Prostate gland (tissue), 2 donors: ENCODE data around the gene RPTN. TPM values are rescaled to one million over a fixed set of nuclear protein-coding genes. Genes with fewer than 3 reads are reported as not detected.
A peak's percentile ranks its signal among the peaks of the same experiment; 100 is the strongest.

Experiments
- DNase-seq: peaks from one replicate; pipeline ENCODE4 v3.0.0-alpha.2; 2019; ENCODE audit warnings: low spot score
- H3K27ac ChIP-seq, 2 donors: fragments of 200-600 bp; sonication (generic); 2 replicates each; pipeline ENCODE4 v1.5.1; 2017 to 2019
- H3K27me3 ChIP-seq: fragments of 200-600 bp; sonication (generic); replicated peaks from 2 replicates; pipeline ENCODE4 v1.5.1; 2019; ENCODE audit not compliant: insufficient read depth
- H3K36me3 ChIP-seq, 2 donors: fragments of 200-600 bp; sonication (generic); 1 replicate in 1 of 2; 2 replicates in 1 of 2; pipeline versions ENCODE4 v1.5.1 to v1.8.1; 2017 to 2019
- H3K4me1 ChIP-seq: fragments of 200-600 bp; sonication (generic); replicated peaks from 2 replicates; pipeline ENCODE4 v1.5.1; 2019
- H3K4me3 ChIP-seq, 2 donors: fragments of 200-600 bp; sonication (generic); 2 replicates each; pipeline ENCODE4 v1.5.1; 2017 to 2019
- H3K9me3 ChIP-seq: fragments of 200-600 bp; sonication (generic); 2 replicates; pipeline ENCODE4 v1.5.1; 2017
- CTCF ChIP-seq, 4 experiments: fragments of 200-600 bp in 2 of 4; fragments of 450-650 bp in 2 of 4; sonication (generic) in 2 of 4; IDR thresholded peaks; 1 replicate in 3 of 4; 2 replicates in 1 of 4; pipeline ENCODE4 v1.5.1; 2016 to 2019; ENCODE audit warnings: antibody characterized with exemption in 4 of 4, mild to moderate bottlenecking in 2 of 4, moderate library complexity in 2 of 4
- POLR2A ChIP-seq: fragments of 450-650 bp; IDR thresholded peaks from one replicate; pipeline ENCODE4 v1.6.1; 2016; ENCODE audit warnings: antibody characterized with exemption, mild to moderate bottlenecking
- POLR2AphosphoS5 ChIP-seq: sonication (generic); formaldehyde crosslinking; IDR thresholded peaks from one replicate; pipeline ENCODE4 v1.6.1; 2017; ENCODE audit warnings: antibody characterized with exemption
- WGBS: methylation state at CpG from one replicate; pipeline ENCODE4 v1.1.5; 2018; 5-methylcytosine and 5-hydroxymethylcytosine counted together
- intact Hi-C: fragments of 100-400 bp; cut with DNase I; formaldehyde crosslinking; loops from one replicate; pipeline ENCODE4 v1.14.2; 2022
- total RNA-seq, 2 donors: library from RNA; depleted of rRNA; stranded (reverse); fragments of >200 nt; gene quantifications; one replicate each; pipeline ENCODE4 v1.1.0, GENCODE V29; 2016

Gene RPTN
- total RNA-seq, 2 donors from 2014 or later, result not detected

DNA sequence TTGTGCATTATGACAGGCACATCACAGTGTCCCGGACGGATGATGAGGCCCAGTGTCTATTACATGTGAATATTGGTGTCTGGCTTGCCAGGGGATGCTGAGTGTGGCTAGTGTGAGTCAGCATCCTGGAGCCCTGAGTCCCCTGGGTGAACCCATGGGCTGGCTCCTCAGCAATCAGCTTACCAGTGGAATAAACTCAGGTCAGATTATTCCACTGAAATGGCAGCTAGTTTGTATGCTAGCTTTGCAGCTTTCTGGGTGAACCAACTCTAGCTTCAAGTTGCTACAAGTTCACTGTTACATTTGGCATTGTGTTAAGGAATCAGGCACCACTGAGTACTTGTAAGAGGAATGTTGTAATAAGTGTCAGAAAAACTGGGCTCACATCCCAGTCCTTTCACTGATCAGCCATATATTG lies 23.9 kb upstream of the RPTN start:
- 10% methylated on average over 2 of the region's 2 CpGs for WGBS
- H3K4me1 ChIP-seq, result no peaks in the 10 kb centered on the region

DNA sequence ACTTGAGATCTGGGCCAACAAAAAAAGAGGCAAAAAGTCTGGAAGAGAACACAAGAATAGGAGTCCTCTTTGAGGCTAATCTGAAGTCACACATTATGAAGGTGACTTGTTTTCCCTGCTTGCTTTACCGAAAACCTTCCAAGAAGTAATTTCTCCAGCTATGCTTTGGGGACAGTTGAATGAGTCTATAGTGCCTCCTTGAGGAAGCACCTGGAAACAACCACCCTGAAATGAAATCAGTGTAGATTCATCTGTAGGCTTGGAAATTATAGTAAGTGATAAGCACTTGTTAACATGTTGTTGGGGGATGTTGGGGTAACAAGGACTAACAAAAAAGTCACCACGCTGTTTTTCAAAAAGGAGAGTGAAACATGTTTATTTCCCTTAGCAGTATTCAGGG lies 23.4 kb upstream of the RPTN start:
- Histone ChIP-seq H3K4me3 (no peak overlapping the region), H3K4me1 (no peaks in the 10 kb centered on the region), H3K27me3 (no peaks in the 10 kb centered on the region), H3K36me3 (no peaks in the 10 kb centered on the region), H3K27ac (peak overlapping the region in 1 of 2 donors; percentile 25), H3K9me3 (no peaks in the 10 kb centered on the region)
- WGBS, result 70% methylated on average over 2 of the region's 2 CpGs
- intact Hi-C loops, result no loop called here
- no peak for TF ChIP-seq POLR2AphosphoS5
- peak in 2 of 4 experiments; percentile 41 to 66 for TF ChIP-seq CTCF (IDR thresholded peaks at IDR 0.05)
- no peak for DNase-seq

More for the DNA sequence above, 23.9 kb upstream of the RPTN start:
- Histone ChIP-seq H3K36me3 (no peaks in the 10 kb centered on the region), H3K27ac (peak overlapping the region in 1 of 2 donors; percentile 25), H3K9me3 (no peaks in the 10 kb centered on the region), H3K4me3 (no peak overlapping the region), H3K27me3 (no peaks in the 10 kb centered on the region)
- intact Hi-C loops, result no loop called here
- TF ChIP-seq POLR2AphosphoS5 (peak; percentile 83), POLR2A (no peak)
- peak; percentile 65 for DNase-seq

GRCh38 chr1:152179566-152179965 lies 20.5 kb upstream of the RPTN start:
- DNase-seq, result no peak
- no peak for TF ChIP-seq CTCF (IDR thresholded peaks at IDR 0.05)
- TF ChIP-seq POLR2AphosphoS5, result no peak
- no peak for TF ChIP-seq POLR2A
- no peaks in the 10 kb centered on the region for H3K36me3 ChIP-seq
- 48% methylated on average over 1 of the region's 1 CpG for WGBS
- H3K9me3 ChIP-seq, result no peaks in the 10 kb centered on the region
- H3K4me3 ChIP-seq, result no peak overlapping the region
- H3K27me3 ChIP-seq, result no peaks in the 10 kb centered on the region
- H3K4me1 ChIP-seq, result no peaks in the 10 kb centered on the region
- H3K27ac ChIP-seq, result no peak overlapping the region
- intact Hi-C loops, result no loop called here

GRCh38 chr1:152170287-152170905 lies 11.4 kb upstream of the RPTN start:
- H3K4me3 ChIP-seq, result no peak overlapping the region
- no peaks in the 10 kb centered on the region for H3K4me1 ChIP-seq
- no peaks in the 10 kb centered on the region for H3K27me3 ChIP-seq
- TF ChIP-seq POLR2AphosphoS5 (no peak), POLR2A (no peak)
- H3K27ac ChIP-seq, result no peak overlapping the region
- no peak for DNase-seq
- intact Hi-C loops, result no loop called here
- WGBS, result 54% methylated on average over 5 of the region's 5 CpGs
- no peaks in the 10 kb centered on the region for H3K36me3 ChIP-seq
- H3K9me3 ChIP-seq, result no peaks in the 10 kb centered on the region

DNA sequence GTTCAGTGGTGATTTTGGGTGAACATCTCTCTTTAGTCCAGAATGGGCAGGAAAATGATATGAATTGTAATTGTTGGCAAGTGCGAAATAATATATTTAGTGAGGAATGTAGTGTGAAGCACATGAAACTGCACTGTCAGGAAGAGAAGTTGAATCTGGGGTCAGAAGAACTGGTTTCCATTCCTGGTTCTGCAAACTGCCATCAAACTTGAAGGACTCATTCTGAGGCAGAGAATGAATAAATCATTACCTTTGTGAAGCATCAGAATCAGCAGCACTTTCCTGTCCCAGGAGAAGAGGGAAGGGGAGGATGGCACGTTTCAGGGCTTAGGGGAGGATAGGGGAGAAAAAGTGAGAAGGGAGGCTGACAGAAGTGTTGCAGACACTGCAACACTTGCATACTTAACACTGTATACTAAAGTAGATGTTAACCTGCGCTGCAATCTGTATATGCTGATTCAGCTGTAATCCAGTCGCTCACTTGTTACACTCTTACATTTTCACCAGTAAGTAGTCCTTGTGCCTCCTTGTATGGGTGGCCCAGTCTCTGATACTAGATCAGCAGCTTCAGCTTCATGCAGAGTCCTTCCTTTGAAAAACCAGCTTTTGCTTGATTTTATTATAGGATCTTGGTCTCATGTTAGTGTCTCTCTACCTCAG lies 10.5 kb upstream of the RPTN start:
- TF ChIP-seq POLR2A (no peak), POLR2AphosphoS5 (no peak), CTCF (IDR thresholded peaks at IDR 0.05) (no peak)
- H3K4me3 ChIP-seq, result no peak overlapping the region
- H3K36me3 ChIP-seq, result no peaks in the 10 kb centered on the region
- H3K4me1 ChIP-seq, result no peaks in the 10 kb centered on the region
- intact Hi-C loops, result no loop called here
- H3K27me3 ChIP-seq, result no peaks in the 10 kb centered on the region
- WGBS, result 75% methylated on average over 4 of the region's 4 CpGs
- no peak overlapping the region for H3K27ac ChIP-seq
- H3K9me3 ChIP-seq, result no peaks in the 10 kb centered on the region
- no peak for DNase-seq

- intact Hi-C loops, result no loop called here
- peak; percentile 17 for TF ChIP-seq POLR2AphosphoS5
- TF ChIP-seq POLR2A, result no peak
- Histone ChIP-seq H3K9me3 (no peaks in the 10 kb centered on the region), H3K4me3 (no peak overlapping the region), H3K27me3 (no peaks in the 10 kb centered on the region), H3K27ac (no peak overlapping the region), H3K36me3 (no peaks in the 10 kb centered on the region), H3K4me1 (no peaks in the 10 kb centered on the region)
- DNase-seq, result no peak
- 30% methylated on average over 1 of the region's 1 CpG for WGBS
Observed at GRCh38 chr1:152168535-152168868, 9.5 kb upstream of the RPTN start.
